Measurements from ENCODE around the gene GABRG3. TPM values are rescaled to one million over a fixed set of nuclear protein-coding genes. Genes with fewer than 3 reads are reported as not detected.

The GABRG3 gene
- total RNA-seq, 1 experiment from 2014 or later = not detected

- H3K4me2 ChIP-seq (ENCODE audit: low read length) = no peak overlapping the region
- no peaks in the 10 kb centered on the region for H3K36me3 ChIP-seq (ENCODE audit: control insufficient read depth in 1 of 2, insufficient read depth in 2 of 2, low read length in 2 of 2)
- ChIA-PET RAD21 (ENCODE audit: low non-redundant PET in 1 of 2, low total read pairs in 2 of 2, uncharacterized antibody in 2 of 2, unreplicated experiment in 2 of 2) (no interaction called here), CTCF (no interaction called here), POLR2A (no interaction called here)
- H3K4me3 ChIP-seq (replicated peaks in 1 of 2; ENCODE audit: low read depth in 1 of 2, low read length in 2 of 2) = no peak overlapping the region
- no peaks in the 10 kb centered on the region for H3K4me1 ChIP-seq (ENCODE audit: control insufficient read depth in 1 of 2, insufficient read depth in 2 of 2, low read length in 2 of 2)
- DNase-seq (ENCODE audit: low read depth, low spot score) = no peak
- no peak overlapping the region for H3K27ac ChIP-seq (ENCODE audit: low read depth, low read length)
- no peaks in the 10 kb centered on the region for H3K79me2 ChIP-seq (ENCODE audit: insufficient read depth, low read length)
- no peak overlapping the region for H3K9ac ChIP-seq (ENCODE audit: low read length)
- H3K9me3 ChIP-seq (ENCODE audit: control insufficient read depth in 1 of 2, insufficient read depth in 1 of 2, low read depth in 1 of 2, low read length in 2 of 2) = peaks cover 14 to 47% of the 10 kb centered on the region in 2 experiments; a peak in 2 of 4 replicates
- no peak for ATAC-seq
- no peaks in the 10 kb centered on the region for H3K27me3 ChIP-seq (ENCODE audit: insufficient read depth, low read length)
- no peak overlapping the region for H2AFZ ChIP-seq (ENCODE audit: low read depth, low read length, poor library complexity, severe bottlenecking)
- intact Hi-C loops (cut with micrococcal nuclease) = no loop called here
- no peak for TF ChIP-seq ATF3 (IDR thresholded peaks at IDR 0.05)
- no peak for TF ChIP-seq ELF1 (IDR thresholded peaks at IDR 0.05; ENCODE audit: borderline replicate concordance, low read depth)
- TF ChIP-seq MAX (IDR thresholded peaks at IDR 0.05) = no peak
- no peak for TF ChIP-seq SRF (IDR thresholded peaks at IDR 0.05; ENCODE audit: low read depth)
- H3K9me2 ChIP-seq (ENCODE audit: insufficient read depth) = no peaks in the 10 kb centered on the region
- no TSS peak for BruUV-seq (replicated peaks)
- no peaks in the 10 kb centered on the region for H4K20me1 ChIP-seq (ENCODE audit: insufficient read depth)
These were observed 106.8 kb downstream of the GABRG3 start for GRCh38 chr15:27077790-27078189.

GRCh38 chr15:27081676-27082418 is 110.9 kb downstream of the GABRG3 start:
- DNase-seq (ENCODE audit: low read depth, low spot score) = no peak
- no peak overlapping the region for H3K4me2 ChIP-seq (ENCODE audit: low read length)
- intact Hi-C loops (cut with micrococcal nuclease) = no loop called here
- no peaks in the 10 kb centered on the region for H4K20me1 ChIP-seq (ENCODE audit: insufficient read depth)
- ChIA-PET POLR2A (no interaction called here), RAD21 (ENCODE audit: low non-redundant PET in 1 of 2, low total read pairs in 2 of 2, uncharacterized antibody in 2 of 2, unreplicated experiment in 2 of 2) (no interaction called here), CTCF (no interaction called here)
- H3K27ac ChIP-seq (ENCODE audit: low read depth, low read length) = no peak overlapping the region
- H3K27me3 ChIP-seq (ENCODE audit: insufficient read depth, low read length) = no peaks in the 10 kb centered on the region
- H3K9me3 ChIP-seq (ENCODE audit: control insufficient read depth in 1 of 2, insufficient read depth in 1 of 2, low read depth in 1 of 2, low read length in 2 of 2) = peaks cover 13 to 55% of the 10 kb centered on the region in 2 experiments; a peak in 2 of 4 replicates
- no peak for ATAC-seq
- no TSS peak for BruUV-seq (replicated peaks)
- H3K9me2 ChIP-seq (ENCODE audit: insufficient read depth) = no peaks in the 10 kb centered on the region
- H3K9ac ChIP-seq (ENCODE audit: low read length) = no peak overlapping the region
- H3K79me2 ChIP-seq (ENCODE audit: insufficient read depth, low read length) = no peaks in the 10 kb centered on the region
- TF ChIP-seq ELF1 (IDR thresholded peaks at IDR 0.05; ENCODE audit: borderline replicate concordance, low read depth) (no peak), EGR1 (IDR thresholded peaks at IDR 0.05; ENCODE audit: low read depth) (no peak), FOSL1 (IDR thresholded peaks at IDR 0.05; ENCODE audit: low read depth) (no peak), EZH2phosphoT487 (IDR thresholded peaks at IDR 0.05; ENCODE audit: borderline replicate concordance) (no peak), MAX (IDR thresholded peaks at IDR 0.05) (no peak), CEBPB (IDR thresholded peaks at IDR 0.05; ENCODE audit: low read depth) (no peak), ATF3 (IDR thresholded peaks at IDR 0.05) (no peak)
- H3K4me1 ChIP-seq (ENCODE audit: control insufficient read depth in 1 of 2, insufficient read depth in 2 of 2, low read length in 2 of 2) = no peaks in the 10 kb centered on the region
- H3K36me3 ChIP-seq (ENCODE audit: control insufficient read depth in 1 of 2, insufficient read depth in 2 of 2, low read length in 2 of 2) = no peaks in the 10 kb centered on the region
- H3K4me3 ChIP-seq (replicated peaks in 1 of 2; ENCODE audit: low read depth in 1 of 2, low read length in 2 of 2) = no peak overlapping the region
- no peak overlapping the region for H2AFZ ChIP-seq (ENCODE audit: low read depth, low read length, poor library complexity, severe bottlenecking)

Measured in HCT116 (cell line).